ENCODE measurements around the gene ZNHIT3.
A peak's percentile ranks its signal among the peaks of the same experiment; 100 is the strongest.
"Not testable (repeated sequence)": the region's sequence is repeated elsewhere in the genome, so short reads cannot be mapped to it uniquely, and the experiment has no call there.

Gene ZNHIT3

DNA sequence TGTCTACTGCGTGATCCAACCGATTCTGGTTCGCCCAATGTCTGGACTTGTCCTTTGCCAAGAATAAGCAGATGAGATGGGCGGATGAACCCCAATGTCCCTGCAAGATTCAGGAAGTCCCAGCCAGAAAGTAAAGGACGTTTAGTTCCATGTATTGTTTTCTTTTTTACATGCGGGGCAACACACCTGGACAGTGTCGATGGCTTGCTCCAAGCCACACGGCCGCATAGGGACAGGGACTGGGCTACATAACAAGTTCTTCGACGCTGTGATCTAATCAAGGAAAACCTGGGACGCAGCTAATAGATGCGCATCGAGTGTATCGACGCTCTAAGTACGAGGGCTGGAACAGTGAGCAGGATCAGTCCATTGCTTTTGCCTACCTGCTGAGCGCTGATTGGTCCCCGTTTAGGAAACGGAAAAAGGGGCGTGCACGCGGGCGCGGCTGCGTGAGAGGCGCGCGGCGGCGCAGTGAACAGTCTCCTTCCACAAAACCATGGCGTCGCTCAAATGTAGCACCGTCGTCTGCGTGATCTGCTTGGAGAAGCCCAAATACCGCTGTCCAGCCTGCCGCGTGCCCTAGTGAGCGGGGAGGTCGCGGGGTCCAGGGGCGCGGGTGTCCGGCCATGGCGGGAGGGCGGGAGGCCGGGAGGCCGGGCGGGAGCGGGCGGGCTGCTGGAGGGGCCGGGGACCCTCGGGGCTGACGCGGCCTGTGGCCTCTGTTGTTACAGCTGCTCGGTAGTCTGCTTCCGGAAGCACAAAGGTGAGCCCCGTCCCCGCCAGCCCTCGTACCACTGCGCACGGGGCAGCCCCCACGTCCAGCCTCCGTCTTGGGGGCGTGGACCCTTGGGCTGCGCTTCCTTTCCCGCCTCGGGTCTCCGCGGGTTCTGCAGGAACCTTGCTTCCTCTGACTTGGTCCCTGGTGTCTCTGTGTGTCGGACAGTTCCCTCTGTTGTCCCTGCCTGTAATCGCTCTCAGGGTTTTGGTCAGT lies at the start of gene ZNHIT3:
Gene ZNHIT3 (plus strand): TSS at position 478 of the 991 bp plus-strand sequence. CDS start 19 bp downstream, at position 497.
- peak within 1 kb of the TSS; percentile 86 for H3K4me3 ChIP-seq (ENCODE audit: low read depth, low read length)
- TF ChIP-seq CTCF (IDR thresholded peaks at IDR 0.05; ENCODE audit: low read depth, low read length, missing control alignments) = no peak
- DNase-seq (ENCODE audit: low read depth) = peak; percentile 86

GRCh38 chr17:36441792-36442191 lies 44.7 kb upstream of the ZNHIT3 start:
- not testable (repeated sequence) for DNase-seq (ENCODE audit: low read depth); H3K4me3 ChIP-seq (ENCODE audit: low read depth, low read length)

GRCh38 chr17:36443777-36444176 lies 42.7 kb upstream of the ZNHIT3 start:
- no peak overlapping the region for H3K4me3 ChIP-seq (ENCODE audit: low read depth, low read length)
- no peak for TF ChIP-seq CTCF (IDR thresholded peaks at IDR 0.05; ENCODE audit: low read depth, low read length, missing control alignments)
- no peak for DNase-seq (ENCODE audit: low read depth)

DNA sequence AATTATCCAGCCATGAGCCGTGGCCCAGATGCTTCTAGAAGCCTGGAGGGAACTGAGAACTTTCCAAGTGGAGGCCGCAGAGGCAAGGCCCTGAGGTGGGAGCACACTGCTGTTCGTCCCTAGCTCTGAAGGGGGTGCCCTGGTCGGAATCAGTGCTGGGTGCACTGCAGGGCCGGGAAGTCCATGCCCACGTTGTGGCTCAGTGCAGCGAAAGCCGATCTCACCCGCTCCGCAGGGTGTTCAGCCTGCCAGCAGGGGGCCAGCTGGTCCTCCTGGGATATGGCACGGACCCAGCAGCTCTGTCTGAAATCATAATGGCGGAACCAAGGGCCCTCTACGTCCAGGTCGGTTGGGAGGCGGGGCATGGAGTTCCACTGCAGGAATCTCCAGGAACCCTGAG lies 36.5 kb upstream of the ZNHIT3 start:
- not testable (repeated sequence) for DNase-seq (ENCODE audit: low read depth); H3K4me3 ChIP-seq (ENCODE audit: low read depth, low read length)

DNA sequence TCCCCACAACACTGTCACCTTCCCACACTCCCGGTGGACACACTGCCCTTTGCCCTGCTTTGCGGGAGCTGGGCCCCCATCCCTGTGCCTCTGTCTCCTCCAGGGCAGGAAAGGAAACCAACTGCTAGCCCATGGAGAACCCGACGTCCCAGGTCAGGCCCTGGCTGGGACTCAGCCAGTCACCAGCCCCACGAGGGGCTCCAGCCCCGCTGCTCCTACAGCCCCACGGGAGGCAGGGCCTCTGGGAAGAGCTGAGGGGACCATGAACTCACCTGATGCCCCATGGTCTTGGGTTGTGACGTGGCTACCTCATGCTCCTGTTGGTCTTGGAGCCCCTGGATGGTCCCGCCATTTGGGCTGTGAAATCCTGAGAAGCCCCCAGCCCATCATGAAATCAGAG lies 33.6 kb upstream of the ZNHIT3 start:
- H3K4me3 ChIP-seq (ENCODE audit: low read depth, low read length); DNase-seq (ENCODE audit: low read depth): not testable (repeated sequence)

DNA sequence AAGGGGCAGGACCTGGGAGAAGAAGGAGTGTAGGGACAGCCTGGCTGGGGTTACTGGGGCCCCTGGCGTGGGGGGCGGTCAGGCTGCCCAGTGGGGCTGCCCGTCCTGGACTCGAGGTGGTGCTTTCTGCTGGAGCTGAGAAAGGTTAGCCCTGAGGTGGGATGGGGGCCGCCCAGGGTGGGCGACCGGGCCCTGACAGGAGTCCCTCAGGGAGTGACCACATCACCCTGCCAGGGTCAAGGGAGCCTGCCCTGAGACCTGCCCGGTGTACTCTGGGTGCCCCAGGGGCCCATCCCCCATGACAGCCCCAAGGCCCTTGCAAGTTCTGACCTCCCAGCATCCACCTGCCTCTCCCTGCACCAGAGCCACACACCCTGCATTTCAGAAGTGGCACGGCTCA lies 28.8 kb upstream of the ZNHIT3 start:
- not testable (repeated sequence) for H3K4me3 ChIP-seq (ENCODE audit: low read depth, low read length); DNase-seq (ENCODE audit: low read depth)

GRCh38 chr17:36459045-36459444 lies 27.4 kb upstream of the ZNHIT3 start:
- no peak overlapping the region for H3K4me3 ChIP-seq (ENCODE audit: low read depth, low read length)
- no peak for TF ChIP-seq CTCF (IDR thresholded peaks at IDR 0.05; ENCODE audit: low read depth, low read length, missing control alignments)
- DNase-seq (ENCODE audit: low read depth) = no peak

- no peak for TF ChIP-seq CTCF (IDR thresholded peaks at IDR 0.05; ENCODE audit: low read depth, low read length, missing control alignments)
- DNase-seq (ENCODE audit: low read depth) = no peak
- H3K4me3 ChIP-seq (ENCODE audit: low read depth, low read length) = no peak overlapping the region
Observed at GRCh38 chr17:36459601-36460000, 26.9 kb upstream of the ZNHIT3 start.

GRCh38 chr17:36460265-36460937 lies 26.1 kb upstream of the ZNHIT3 start:
- DNase-seq (ENCODE audit: low read depth) = no peak
- no peak for TF ChIP-seq CTCF (IDR thresholded peaks at IDR 0.05; ENCODE audit: low read depth, low read length, missing control alignments)
- no peak overlapping the region for H3K4me3 ChIP-seq (ENCODE audit: low read depth, low read length)

Measured in GM12864 (cell line).